SK-N-SH (cell line): ENCODE results near the gene EDEM3. TPM values are rescaled to one million over a fixed set of nuclear protein-coding genes. Genes with fewer than 3 reads are reported as not detected.

ENCODE experiments used
- CTCF ChIA-PET: fragments of 300-600, 350-600 bp; formaldehyde crosslinking; extraction: SDS; loops from one replicate; lab custom pipeline; 2021; lab: Yijun Ruan, JAX
- POLR2A ChIA-PET: fragments of 350-600 bp; sonication (Branson Sonifier 250); formaldehyde crosslinking; extraction: SDS; loops from one replicate; lab custom pipeline; 2020; ENCODE audit warnings: antibody characterized with exemption, inconsistent platforms; lab: Yijun Ruan, JAX
- DNase-seq: peaks from one replicate; pipeline ENCODE4 v3.0.0; 2012
- H2AFZ ChIP-seq: fragments of 200-600 bp; sonication (generic); 2 replicates; pipeline ENCODE4 v1.8.1; 2016; ENCODE audit warnings: antibody characterized with exemption, mild to moderate bottlenecking, low read depth
- H3F3A ChIP-seq: fragments of 200-600 bp; sonication (generic); replicated peaks from 2 replicates; pipeline ENCODE3; 2016; ENCODE audit warnings: antibody characterized with exemption, mild to moderate bottlenecking; ENCODE audit not compliant: insufficient read depth
- H3K27ac ChIP-seq, 2 experiments: fragments of 200-500 bp in 1 of 2; fragments of 200-600 bp in 1 of 2; sonication (Bioruptor generic) in 1 of 2; sonication (generic), shearing (Covaris generic) in 1 of 2; 2 replicates each; pipeline versions ENCODE4 v1.5.1 to v1.6.1; 2014 to 2016; ENCODE audit warnings: low read depth in 2 of 2, inconsistent platforms in 1 of 2, low read length in 1 of 2, mild to moderate bottlenecking in 1 of 2, mixed read lengths in 1 of 2
- H3K27me3 ChIP-seq: fragments of 200-600 bp; sonication (generic), shearing (Covaris generic); 2 replicates; pipeline ENCODE4 v1.6.1; 2016; ENCODE audit warnings: mixed run types; ENCODE audit not compliant: insufficient read depth
- H3K36me3 ChIP-seq, 2 experiments: fragments of 200-500 bp in 1 of 2; fragments of 200-600 bp in 1 of 2; sonication (Bioruptor generic) in 1 of 2; sonication (generic) in 1 of 2; replicated peaks in 1 of 2; 2 replicates each; pipeline versions ENCODE3 to v1.5.1; 2014 to 2016; ENCODE audit warnings: low read length in 1 of 2, mild to moderate bottlenecking in 1 of 2; ENCODE audit not compliant: insufficient read depth in 2 of 2, control insufficient read depth in 1 of 2
- H3K4me1 ChIP-seq, 2 experiments: fragments of 200-500 bp in 1 of 2; fragments of 200-600 bp in 1 of 2; sonication (Bioruptor generic) in 1 of 2; sonication (generic), shearing (Covaris generic) in 1 of 2; 2 replicates each; pipeline versions ENCODE4 v1.5.1 to v1.6.1; 2014 to 2016; ENCODE audit warnings: low read depth in 1 of 2, low read length in 1 of 2, mixed run types in 1 of 2; ENCODE audit not compliant: insufficient read depth in 2 of 2, control insufficient read depth in 1 of 2
- H3K4me2 ChIP-seq: fragments of 200-600 bp; sonication (generic), shearing (Covaris generic); 2 replicates; pipeline ENCODE4 v1.6.1; 2017; ENCODE audit warnings: mixed run types
- H3K4me3 ChIP-seq, 2 experiments: fragments of 200-500 bp in 1 of 2; fragments of 200-600 bp in 1 of 2; sonication (Bioruptor generic) in 1 of 2; sonication (generic), shearing (Covaris generic) in 1 of 2; 2 replicates each; pipeline versions ENCODE4 v1.5.1 to v1.8.1; 2014 to 2016; ENCODE audit warnings: low read depth in 2 of 2, inconsistent platforms in 1 of 2, low read length in 1 of 2, mild to moderate bottlenecking in 1 of 2, mixed read lengths in 1 of 2, moderate library complexity in 1 of 2
- H3K79me2 ChIP-seq: fragments of 200-600 bp; sonication (generic); 2 replicates; pipeline ENCODE4 v1.8.1; 2017; ENCODE audit warnings: mild to moderate bottlenecking; ENCODE audit not compliant: insufficient read depth
- H3K9ac ChIP-seq: fragments of 200-600 bp; sonication (generic); 2 replicates; pipeline ENCODE4 v1.6.1; 2017; ENCODE audit warnings: mixed run types
- H3K9me2 ChIP-seq: fragments of 200-600 bp; sonication (generic); 2 replicates; pipeline ENCODE4 v1.6.1; 2017; ENCODE audit warnings: mixed run types
- H3K9me3 ChIP-seq: fragments of 200-600 bp; sonication (generic); 2 replicates; pipeline ENCODE4 v1.6.1; 2017; ENCODE audit warnings: mixed run types, mild to moderate bottlenecking, moderate library complexity
- H4K20me1 ChIP-seq: fragments of 200-600 bp; sonication (generic); 2 replicates; pipeline ENCODE4 v1.6.1; 2017; ENCODE audit warnings: mild to moderate bottlenecking, mixed run types; ENCODE audit not compliant: insufficient read depth
- ELF1 ChIP-seq: IDR thresholded peaks from 2 replicates; pipeline ENCODE4 v1.4.0; 2012
- EP300 ChIP-seq, 2 experiments: IDR thresholded peaks; 2 replicates each; pipeline versions ENCODE4 v1.4.0 to v1.6.1; 2012; ENCODE audit warnings: borderline replicate concordance in 1 of 2, low read depth in 1 of 2, low read length in 1 of 2
- EZH2phosphoT487 ChIP-seq: fragments of 200-600 bp; sonication (generic); IDR thresholded peaks from 2 replicates; pipeline ENCODE4 v1.6.1; 2017; ENCODE audit warnings: low read depth, mixed run types, mild to moderate bottlenecking, antibody characterized with exemption, moderate library complexity, borderline replicate concordance
- FOSL2 ChIP-seq: IDR thresholded peaks from 2 replicates; pipeline ENCODE4 v1.4.0; 2012; ENCODE audit warnings: low read depth, mild to moderate bottlenecking, moderate library complexity, borderline replicate concordance
- FOXJ3 ChIP-seq: sonication (generic); formaldehyde crosslinking; IDR thresholded peaks from 2 replicates; pipeline ENCODE4 v1.5.1; 2020; ENCODE audit warnings: mild to moderate bottlenecking, missing genetic modification reagents
- FOXM1 ChIP-seq: IDR thresholded peaks from 2 replicates; pipeline ENCODE4 v1.4.0; 2012; ENCODE audit warnings: low read depth, mild to moderate bottlenecking
- MEF2A ChIP-seq: IDR thresholded peaks from 2 replicates; pipeline ENCODE4 v1.4.0; 2012; ENCODE audit warnings: low read depth, borderline replicate concordance
- PBX3 ChIP-seq: IDR thresholded peaks from 2 replicates; pipeline ENCODE4; 2012
- POLR2AphosphoS5 ChIP-seq: IDR thresholded peaks from 2 replicates; pipeline ENCODE4 v1.6.1; 2012; ENCODE audit warnings: low read depth, low read length
- RAD21 ChIP-seq: IDR thresholded peaks from 2 replicates; pipeline ENCODE4 v1.6.1; 2012; ENCODE audit warnings: mild to moderate bottlenecking, low read length
- RFX5 ChIP-seq: IDR thresholded peaks from 2 replicates; pipeline ENCODE4 v1.6.1; 2012; ENCODE audit warnings: mild to moderate bottlenecking, improper control_type of control experiment, low read length
- RXRA ChIP-seq: IDR thresholded peaks from 2 replicates; pipeline ENCODE4 v1.4.0; 2012; ENCODE audit warnings: low read depth, mild to moderate bottlenecking, borderline replicate concordance
- SIN3A ChIP-seq: IDR thresholded peaks from 2 replicates; pipeline ENCODE4 v1.6.1; 2012; ENCODE audit warnings: low read depth, mild to moderate bottlenecking, low read length, moderate library complexity, borderline replicate concordance
- SMC3 ChIP-seq: IDR thresholded peaks from 2 replicates; pipeline ENCODE4 v1.6.1; 2012; ENCODE audit warnings: low read depth, low read length, improper control_type of control experiment
- TAF1 ChIP-seq: IDR thresholded peaks from 2 replicates; pipeline ENCODE4 v1.6.1; 2012; ENCODE audit warnings: low read depth, mild to moderate bottlenecking, low read length, moderate library complexity, borderline replicate concordance
- TEAD4 ChIP-seq: IDR thresholded peaks from 2 replicates; pipeline ENCODE4 v1.4.0; 2012; ENCODE audit warnings: mild to moderate bottlenecking, borderline replicate concordance; ENCODE audit not compliant: insufficient read depth
- WGBS: methylation state at CpG from one replicate; pipeline ENCODE4 v1.1.6; 2017; ENCODE audit warnings: low lambda C conversion rate; 5-methylcytosine and 5-hydroxymethylcytosine counted together
- polyA plus RNA-seq, 3 experiments: library from polyadenylated mRNA; depleted of rRNA; stranded (reverse); fragments of >200 nt; gene quantifications; 2 replicates each; pipeline ENCODE4 v1.2.3, GENCODE V29; 2012
- TF ChIP-seq, protein P1 (sequence below): IDR thresholded peaks from 2 replicates; pipeline ENCODE4 v1.6.1; 2012; ENCODE audit warnings: mild to moderate bottlenecking, low read depth, low read length, moderate library complexity

EDEM3 gene
- polyA plus RNA-seq, 1 of the 3 experiments (the other 2 are of a cell fraction), result 28.6 TPM

DNA sequence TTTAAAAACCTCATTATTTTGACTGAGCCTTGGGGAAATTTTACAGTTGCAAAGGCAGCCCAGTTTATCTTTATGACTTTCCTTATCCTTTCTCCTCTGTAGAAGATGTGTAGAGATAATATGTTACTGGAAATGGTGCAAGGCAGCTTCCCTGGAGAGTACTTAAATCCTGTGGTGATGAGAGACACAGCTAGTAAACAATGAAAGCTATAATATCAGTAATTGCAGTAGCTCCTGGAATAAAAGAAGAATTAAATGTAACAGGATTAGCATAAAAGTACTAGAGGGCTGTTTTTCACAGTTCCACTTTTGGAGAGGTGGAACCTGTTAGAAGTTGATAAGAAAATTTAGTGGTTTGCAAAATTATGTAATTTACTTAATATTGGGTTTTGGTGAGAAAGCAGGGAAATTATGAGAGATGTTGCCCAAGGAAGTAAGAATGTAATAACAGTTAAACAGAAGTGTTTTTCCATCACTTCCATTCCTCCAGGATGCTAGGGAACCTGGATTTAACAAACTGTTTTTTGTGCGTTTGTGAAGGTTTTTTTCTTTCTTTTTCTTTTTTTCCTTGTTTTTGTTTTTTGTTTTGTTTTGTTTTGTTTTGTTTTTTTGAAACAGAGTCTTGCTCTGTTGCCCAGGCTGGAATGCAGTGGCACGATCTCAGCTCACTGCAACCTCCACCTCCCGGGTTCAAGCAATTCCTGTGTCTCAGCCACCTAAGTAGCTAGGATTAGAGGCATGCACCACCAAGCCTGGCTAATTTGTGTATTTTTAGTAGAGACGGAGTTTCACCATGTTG, 15.7 kb upstream of the EDEM3 start:
- TF ChIP-seq, protein P1, sequence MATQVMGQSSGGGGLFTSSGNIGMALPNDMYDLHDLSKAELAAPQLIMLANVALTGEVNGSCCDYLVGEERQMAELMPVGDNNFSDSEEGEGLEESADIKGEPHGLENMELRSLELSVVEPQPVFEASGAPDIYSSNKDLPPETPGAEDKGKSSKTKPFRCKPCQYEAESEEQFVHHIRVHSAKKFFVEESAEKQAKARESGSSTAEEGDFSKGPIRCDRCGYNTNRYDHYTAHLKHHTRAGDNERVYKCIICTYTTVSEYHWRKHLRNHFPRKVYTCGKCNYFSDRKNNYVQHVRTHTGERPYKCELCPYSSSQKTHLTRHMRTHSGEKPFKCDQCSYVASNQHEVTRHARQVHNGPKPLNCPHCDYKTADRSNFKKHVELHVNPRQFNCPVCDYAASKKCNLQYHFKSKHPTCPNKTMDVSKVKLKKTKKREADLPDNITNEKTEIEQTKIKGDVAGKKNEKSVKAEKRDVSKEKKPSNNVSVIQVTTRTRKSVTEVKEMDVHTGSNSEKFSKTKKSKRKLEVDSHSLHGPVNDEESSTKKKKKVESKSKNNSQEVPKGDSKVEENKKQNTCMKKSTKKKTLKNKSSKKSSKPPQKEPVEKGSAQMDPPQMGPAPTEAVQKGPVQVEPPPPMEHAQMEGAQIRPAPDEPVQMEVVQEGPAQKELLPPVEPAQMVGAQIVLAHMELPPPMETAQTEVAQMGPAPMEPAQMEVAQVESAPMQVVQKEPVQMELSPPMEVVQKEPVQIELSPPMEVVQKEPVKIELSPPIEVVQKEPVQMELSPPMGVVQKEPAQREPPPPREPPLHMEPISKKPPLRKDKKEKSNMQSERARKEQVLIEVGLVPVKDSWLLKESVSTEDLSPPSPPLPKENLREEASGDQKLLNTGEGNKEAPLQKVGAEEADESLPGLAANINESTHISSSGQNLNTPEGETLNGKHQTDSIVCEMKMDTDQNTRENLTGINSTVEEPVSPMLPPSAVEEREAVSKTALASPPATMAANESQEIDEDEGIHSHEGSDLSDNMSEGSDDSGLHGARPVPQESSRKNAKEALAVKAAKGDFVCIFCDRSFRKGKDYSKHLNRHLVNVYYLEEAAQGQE, result no peak
- no peak for TF ChIP-seq TAF1
- no peak for TF ChIP-seq RAD21
- TF ChIP-seq PBX3, result no peak
- TF ChIP-seq SMC3, result no peak
- no peak for TF ChIP-seq POLR2AphosphoS5
- no peak for TF ChIP-seq RFX5
- no peak for TF ChIP-seq FOXJ3
- no peak for TF ChIP-seq FOSL2
- TF ChIP-seq SIN3A, result no peak
- no peak for TF ChIP-seq MEF2A
- TF ChIP-seq FOXM1, result no peak
- TF ChIP-seq RXRA, result no peak
- no peak for TF ChIP-seq EP300 (IDR thresholded peaks at IDR 0.05; ENCODE audit: borderline replicate concordance in 1 of 2, low read depth in 1 of 2, low read length in 1 of 2)
- no peak for TF ChIP-seq EZH2phosphoT487
- TF ChIP-seq ELF1, result no peak
- no peak for TF ChIP-seq TEAD4
- H3K27me3 ChIP-seq, result no peaks in the 10 kb centered on the region
- ChIA-PET POLR2A (no interaction called here), CTCF (interaction anchor here (1.5 kb wide), 1 partner anchor 10 kb away, joined by 3 read pairs; no protein-coding TSS in a partner anchor)
- H3K4me2 ChIP-seq, result no peak overlapping the region
- H3K4me3 ChIP-seq, result no peak overlapping the region
- no peak overlapping the region for H3K9ac ChIP-seq
- H3K9me2 ChIP-seq, result no peaks in the 10 kb centered on the region
- peaks cover 0 to 5% of the 10 kb centered on the region in 2 experiments; a peak in 1 of 4 replicates for H3K4me1 ChIP-seq
- no peaks in the 10 kb centered on the region for H3K9me3 ChIP-seq
- no peaks in the 10 kb centered on the region for H4K20me1 ChIP-seq
- no peaks in the 10 kb centered on the region for H3K79me2 ChIP-seq
- no peak for DNase-seq
- no peaks in the 10 kb centered on the region for H3F3A ChIP-seq
- H3K27ac ChIP-seq, result no peak overlapping the region
- H3K36me3 ChIP-seq, result no peaks in the 10 kb centered on the region
- 95% methylated on average over 4 of the region's 4 CpGs for WGBS
- no peak overlapping the region for H2AFZ ChIP-seq
